CD8-positive, alpha-beta memory T cell (primary cell): Measurements from ENCODE around the gene MYO7B. TPM values are rescaled to one million over a fixed set of nuclear protein-coding genes. Genes with fewer than 3 reads are reported as not detected.
"Not testable (repeated sequence)": the region's sequence is repeated elsewhere in the genome, so short reads cannot be mapped to it uniquely, and the experiment has no call there.

ENCODE experiments used
- CTCF ChIA-PET: fragments of 350-600 bp; sonication (Branson Sonifier 250); formaldehyde crosslinking; loops from one replicate; lab custom pipeline; 2021; ENCODE audit warnings: antibody characterized with exemption; lab: Charles Lee
- POLR2A ChIA-PET: fragments of 350-600 bp; sonication (Branson Sonifier 250); formaldehyde crosslinking; loops from one replicate; lab custom pipeline; 2021; ENCODE audit warnings: antibody characterized with exemption; lab: Charles Lee
- DNase-seq, 5 donors: peaks; one replicate each; pipeline versions ENCODE4 v3.0.0 to v3.0.0-alpha.2; 2020 to 2022; ENCODE audit warnings: mixed read lengths in 1 of 5
- H3K27ac ChIP-seq: one replicate; pipeline ENCODE4 v1.7.0; 2013; ENCODE audit warnings: low read depth, mild to moderate bottlenecking, low read length, moderate library complexity
- H3K27me3 ChIP-seq: 2 replicates; pipeline ENCODE4 v1.7.0; 2013; ENCODE audit warnings: low read length, mild to moderate bottlenecking; ENCODE audit not compliant: insufficient read depth, poor library complexity, severe bottlenecking
- H3K36me3 ChIP-seq: 2 replicates; pipeline ENCODE4 v1.7.0; 2013; ENCODE audit warnings: mild to moderate bottlenecking, low read length, moderate library complexity; ENCODE audit not compliant: insufficient read depth
- H3K4me1 ChIP-seq: 2 replicates; pipeline ENCODE4 v1.7.0; 2013; ENCODE audit warnings: mild to moderate bottlenecking, low read length, moderate library complexity; ENCODE audit not compliant: insufficient read depth
- H3K4me3 ChIP-seq: 2 replicates; pipeline ENCODE4 v1.7.0; 2013; ENCODE audit warnings: mild to moderate bottlenecking, low read length
- H3K9me3 ChIP-seq: 2 replicates; pipeline ENCODE4 v1.7.0; 2013; ENCODE audit warnings: mild to moderate bottlenecking, low read length
- H3K27ac Mint-ChIP-seq, 8 donors: one replicate each; pipeline ENCODE4 v1.8.0; 2020 to 2021; ENCODE audit warnings: mixed read lengths in 8 of 8, mild to moderate bottlenecking in 6 of 8, inconsistent platforms in 3 of 8, moderate library complexity in 3 of 8
- H3K27me3 Mint-ChIP-seq, 2 donors: one replicate each; pipeline ENCODE4 v1.8.0; 2020 to 2021; ENCODE audit warnings: mixed read lengths in 2 of 2, mild to moderate bottlenecking in 1 of 2, moderate library complexity in 1 of 2
- H3K36me3 Mint-ChIP-seq, 3 donors: one replicate each; pipeline ENCODE4 v1.8.0; 2020 to 2021; ENCODE audit warnings: mixed read lengths in 3 of 3, inconsistent platforms in 1 of 3, mild to moderate bottlenecking in 1 of 3
- H3K4me1 Mint-ChIP-seq, 3 donors: one replicate each; pipeline ENCODE4 v1.8.0; 2020 to 2021; ENCODE audit warnings: mixed read lengths in 3 of 3, inconsistent platforms in 1 of 3, mild to moderate bottlenecking in 1 of 3
- H3K4me3 Mint-ChIP-seq, 7 donors: one replicate each; pipeline ENCODE4 v1.8.0; 2020 to 2021; ENCODE audit warnings: mixed read lengths in 7 of 7, mild to moderate bottlenecking in 6 of 7, moderate library complexity in 4 of 7, inconsistent platforms in 2 of 7
- H3K9me3 Mint-ChIP-seq, 5 donors: one replicate each; pipeline ENCODE4 v1.8.0; 2020 to 2022; ENCODE audit warnings: mixed read lengths in 5 of 5, mild to moderate bottlenecking in 3 of 5, moderate library complexity in 2 of 5, inconsistent platforms in 1 of 5
- polyA plus RNA-seq: library from polyadenylated mRNA; unstranded; fragments of 300-500 nt; fragmentation: Illumina TruSeq; gene quantifications from one replicate; pipeline ENCODE4 v1.2.3, GENCODE V29; 2021
- total RNA-seq, 2 experiments: library from RNA; stranded (reverse); gene quantifications; one replicate each; pipeline ENCODE4 v1.2.3, GENCODE V29; 2021

The MYO7B gene
- total and polyA plus RNA-seq, 3 experiments from 2014 or later: not detected

DNA sequence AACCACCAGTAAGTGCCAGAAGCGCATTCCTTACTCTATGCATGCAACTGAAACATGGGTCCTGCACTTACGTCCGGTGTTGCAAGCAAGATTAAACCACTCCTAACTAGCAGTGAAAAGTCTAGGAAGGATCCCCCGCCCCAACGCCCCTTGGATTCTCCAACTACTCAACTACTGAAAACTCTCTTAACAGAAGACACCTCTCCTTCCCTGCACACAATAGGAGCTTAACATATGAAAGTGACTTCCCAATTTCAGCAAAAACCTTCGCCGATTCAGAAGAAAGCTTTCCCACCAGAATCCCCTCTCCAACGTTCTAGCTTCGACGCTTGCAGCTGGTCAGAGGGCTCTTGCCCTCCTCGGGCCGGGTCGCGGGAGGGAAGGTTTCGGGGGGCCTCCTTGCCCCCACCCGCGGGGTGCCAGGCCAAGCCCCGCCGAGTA, 9.8 kb upstream of the MYO7B start:
- Mint-ChIP-seq H3K4me3 (peak overlapping the region; percentile 91 to 97 (median 93)), H3K27me3 (no peaks in the 10 kb centered on the region), H3K9me3 (no peaks in the 10 kb centered on the region), H3K4me1 (peaks cover 36 to 55% (median 52%) of the 10 kb centered on the region in 3 donors), H3K36me3 (peaks cover 4 to 40% (median 4%) of the 10 kb centered on the region in 3 donors), H3K27ac (peak overlapping the region; percentile 97 to 99 (median 98))
- ChIA-PET CTCF (interaction anchor here (1.4 to 1.7 kb wide), 3 partner anchors 11 to 110 kb away, joined by 3 to 5 read pairs (median 4); no protein-coding TSS in a partner anchor), POLR2A (interaction anchor here (0.6 to 1.3 kb wide), 4 partner anchors 8 to 502 kb away, joined by 3 to 11 read pairs (median 4); partner anchors contain the start of genes SAP130 and SFT2D3)
- no peaks in the 10 kb centered on the region for H3K9me3 ChIP-seq
- H3K36me3 ChIP-seq: no peaks in the 10 kb centered on the region
- peak in 1 of 5 donors; percentile 6 for DNase-seq
- peaks cover 19% of the 10 kb centered on the region for H3K4me1 ChIP-seq
- no peaks in the 10 kb centered on the region for H3K27me3 ChIP-seq
- peak overlapping the region; percentile 84 for H3K27ac ChIP-seq
- peak overlapping the region; percentile 90 for H3K4me3 ChIP-seq

DNA sequence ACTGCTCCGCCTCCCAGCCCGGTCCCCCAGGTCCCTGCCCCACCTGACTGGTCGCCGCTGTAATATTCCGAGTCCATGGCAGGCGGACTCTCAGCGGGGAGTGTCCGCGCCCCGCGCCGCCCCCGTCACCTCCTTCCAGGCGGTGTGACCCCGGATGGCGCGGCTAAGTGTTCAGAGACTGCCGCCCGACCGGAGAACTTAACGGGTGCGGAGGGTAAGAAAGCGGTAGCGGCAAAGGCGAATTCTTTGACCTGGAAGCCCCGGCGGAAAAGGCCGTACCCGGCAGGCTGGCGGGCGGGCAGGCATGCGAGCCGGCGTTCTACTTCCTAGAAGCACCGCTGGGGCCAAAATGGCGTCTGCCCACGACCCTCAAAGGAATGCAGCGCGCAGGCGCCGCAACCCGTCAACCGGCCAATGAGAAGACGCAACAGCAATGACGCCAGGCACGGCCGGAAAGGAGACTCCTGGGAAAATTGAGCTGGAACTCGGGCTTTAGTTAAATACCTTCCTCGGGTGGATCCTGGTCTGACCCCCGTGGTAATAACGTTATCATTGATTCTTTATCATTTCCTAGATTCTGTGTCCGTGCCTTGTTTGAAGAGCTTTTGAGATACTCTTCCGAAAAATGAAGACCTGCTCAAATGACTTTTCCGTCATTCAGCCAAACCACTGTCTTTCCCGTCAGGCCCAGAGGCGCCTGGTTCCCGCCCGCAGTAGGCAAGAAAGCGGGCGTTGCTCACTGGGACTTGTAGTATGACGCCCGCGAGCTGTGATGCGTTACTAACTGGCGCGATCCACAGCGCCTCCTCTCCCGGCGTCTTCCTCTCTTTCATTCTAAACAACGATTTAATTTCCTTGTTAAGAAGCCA, 9.1 kb upstream of the MYO7B start, which contains the start of gene IWS1:
Gene IWS1, minus strand, starts transcription at position 358 of the 869 bp plus-strand sequence. Its CDS starts 281 bp downstream, at position 77.
- H3K4me3 ChIP-seq: peak within 1 kb of the TSS; percentile 90
- H3K27ac ChIP-seq: peak within 1 kb of the TSS; percentile 84
- Mint-ChIP-seq H3K27ac (peak within 1 kb of the TSS; percentile 97 to 99 (median 99)), H3K4me3 (peak within 1 kb of the TSS; percentile 91 to 97 (median 93)), H3K4me1 (peaks cover 36 to 52% (median 51%) of the 10 kb centered on the region in 3 donors), H3K9me3 (no peaks in the 10 kb centered on the region), H3K36me3 (peaks cover 4 to 36% (median 4%) of the 10 kb centered on the region in 3 donors), H3K27me3 (no peaks in the 10 kb centered on the region)
- peak; percentile 87 to 95 (median 93) for DNase-seq
- no peaks in the 10 kb centered on the region for H3K27me3 ChIP-seq
- CTCF ChIA-PET: interaction anchor here (1.2 to 1.7 kb wide), 4 partner anchors 12 to 126 kb away, joined by 3 to 5 read pairs (median 4); no protein-coding TSS in a partner anchor
- H3K9me3 ChIP-seq: no peaks in the 10 kb centered on the region
- POLR2A ChIA-PET: interaction anchor here (0.6 to 1.3 kb wide), 6 partner anchors 8 to 502 kb away, joined by 3 to 11 read pairs (median 4); partner anchors contain the start of genes SAP130 and SFT2D3
- no peaks in the 10 kb centered on the region for H3K36me3 ChIP-seq
- H3K4me1 ChIP-seq: peaks cover 19% of the 10 kb centered on the region

DNA sequence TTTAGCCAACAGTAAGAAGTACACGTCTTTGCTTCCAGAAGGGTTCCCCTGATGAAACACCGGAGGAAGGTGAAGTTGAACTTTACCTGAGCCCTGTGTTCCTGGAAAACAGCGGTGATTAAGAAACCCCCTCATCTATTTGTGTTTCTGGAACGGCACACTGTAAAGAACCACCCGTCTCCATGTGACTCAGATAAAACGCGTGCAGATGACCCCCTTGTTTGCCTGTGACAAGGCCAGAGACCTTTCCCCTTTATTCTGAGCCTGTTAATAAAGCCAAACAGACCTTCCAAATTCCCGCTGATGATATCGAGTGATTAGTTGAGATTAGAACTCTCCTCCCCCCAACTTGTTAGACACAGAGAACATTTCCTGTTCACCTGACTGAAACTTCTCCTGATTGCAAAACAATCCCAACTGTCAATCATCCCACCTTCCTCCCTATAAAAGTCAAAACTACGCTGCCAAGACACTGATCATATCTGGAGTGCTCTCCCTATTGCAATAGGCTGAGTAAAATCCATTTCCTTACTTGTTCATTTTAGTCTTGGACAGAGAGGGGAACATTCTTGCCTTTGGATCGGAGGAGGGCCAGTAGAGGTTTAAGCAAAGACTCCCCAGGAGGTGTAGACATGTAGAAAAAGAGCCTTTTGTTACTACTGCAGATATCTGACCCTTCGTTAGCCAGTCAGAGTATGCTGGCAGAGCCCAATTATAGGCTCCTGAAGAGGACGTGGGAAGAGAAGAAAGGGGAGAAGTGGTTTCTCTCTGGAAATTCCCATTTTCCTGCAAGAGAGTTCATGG, 8.3 kb upstream of the MYO7B start:
- Histone ChIP-seq H3K4me3 (peak overlapping the region; percentile 90), H3K4me1 (peaks cover 19% of the 10 kb centered on the region), H3K27me3 (no peaks in the 10 kb centered on the region), H3K27ac (peak overlapping the region; percentile 84), H3K9me3 (no peaks in the 10 kb centered on the region), H3K36me3 (no peaks in the 10 kb centered on the region)
- Mint-ChIP-seq H3K9me3 (no peaks in the 10 kb centered on the region), H3K4me3 (peak overlapping the region; percentile 91 to 97 (median 93)), H3K27ac (peak overlapping the region; percentile 97 to 99 (median 99)), H3K27me3 (no peaks in the 10 kb centered on the region), H3K4me1 (peaks cover 33 to 44% (median 43%) of the 10 kb centered on the region in 3 donors), H3K36me3 (peaks cover 4 to 28% (median 4%) of the 10 kb centered on the region in 3 donors)
- ChIA-PET POLR2A (interaction anchor here (0.7 to 1.3 kb wide), 5 partner anchors 9 to 501 kb away, joined by 3 to 11 read pairs (median 3); partner anchors contain the start of genes SAP130 and SFT2D3), CTCF (interaction anchor here (1.2 to 1.5 kb wide), 2 partner anchors 13 to 125 kb away, joined by 3 to 5 read pairs; no protein-coding TSS in a partner anchor)
- DNase-seq: no peak

DNA sequence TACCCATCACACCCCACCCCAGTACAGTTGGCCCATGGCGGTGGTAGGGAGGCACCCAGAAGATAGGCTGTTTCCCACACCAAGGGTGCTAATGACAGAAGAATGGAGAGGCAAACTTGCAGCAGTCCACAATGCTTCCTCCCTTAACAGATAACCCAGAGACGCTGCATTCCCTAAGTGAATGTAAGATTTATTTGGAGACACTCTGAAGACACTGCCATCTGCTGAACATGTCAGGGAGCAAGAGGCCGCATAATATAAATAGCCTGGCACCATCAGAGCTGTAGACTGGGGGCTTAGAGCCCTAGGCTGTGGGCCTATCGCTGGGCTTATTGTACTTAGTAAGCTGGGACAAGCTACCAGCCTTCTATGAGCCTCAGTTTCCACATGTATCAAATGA, 7.0 kb upstream of the MYO7B start:
- POLR2A ChIA-PET: no interaction called here

DNA sequence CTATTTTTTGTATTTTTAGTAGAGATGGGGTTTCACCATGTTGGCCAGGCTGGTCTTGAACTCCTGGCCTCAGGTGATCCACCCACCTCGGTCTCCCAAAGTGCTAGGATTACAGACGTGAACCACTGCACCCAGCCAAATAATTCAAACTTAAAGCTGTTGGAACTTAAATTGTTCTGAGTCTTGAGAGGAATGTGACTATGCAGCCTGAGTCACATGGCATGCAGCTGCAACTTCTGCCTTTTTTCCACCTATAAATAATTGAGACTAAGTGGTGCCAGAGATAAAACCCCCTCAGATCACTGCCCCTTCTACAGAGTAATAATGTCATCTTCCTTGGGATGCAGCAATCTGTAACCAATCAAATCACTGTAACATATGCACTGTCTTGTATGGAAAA, 6.1 kb upstream of the MYO7B start:
- H3K27me3 Mint-ChIP-seq, H3K27me3 ChIP-seq, H3K9me3 ChIP-seq, H3K4me3 ChIP-seq, H3K9me3 Mint-ChIP-seq, H3K27ac ChIP-seq, DNase-seq, POLR2A ChIA-PET, H3K36me3 ChIP-seq: not testable (repeated sequence)
- Mint-ChIP-seq H3K36me3 (peaks cover 2 to 16% (median 4%) of the 10 kb centered on the region in 3 donors), H3K27ac (peak overlapping the region in 3 of 8 donors; percentile 17 to 54 (median 48)), H3K4me1 (peaks cover 19 to 26% (median 23%) of the 10 kb centered on the region in 3 donors), H3K4me3 (peak overlapping the region in 1 of 7 donors; percentile 13)
- peaks cover 13% of the 10 kb centered on the region for H3K4me1 ChIP-seq
- CTCF ChIA-PET: interaction anchor here (1.1 kb wide), 1 partner anchor 50 kb away, joined by 3 read pairs; no protein-coding TSS in a partner anchor

More for the DNA sequence above, 7.0 kb upstream of the MYO7B start:
- CTCF ChIA-PET: no interaction called here
- Mint-ChIP-seq H3K27me3 (peaks cover 0 to 4% of the 10 kb centered on the region in 2 donors), H3K4me3 (peak overlapping the region in 1 of 7 donors; percentile 91), H3K4me1 (peaks cover 26 to 34% (median 31%) of the 10 kb centered on the region in 3 donors), H3K36me3 (peaks cover 4 to 19% (median 4%) of the 10 kb centered on the region in 3 donors), H3K9me3 (no peaks in the 10 kb centered on the region), H3K27ac (peak overlapping the region in 5 of 8 donors; percentile 4 to 99 (median 97))
- Histone ChIP-seq H3K27ac (no peak overlapping the region), H3K4me1 (peaks cover 15% of the 10 kb centered on the region), H3K9me3 (no peaks in the 10 kb centered on the region), H3K4me3 (no peak overlapping the region), H3K27me3 (no peaks in the 10 kb centered on the region), H3K36me3 (no peaks in the 10 kb centered on the region)
- no peak for DNase-seq

DNA sequence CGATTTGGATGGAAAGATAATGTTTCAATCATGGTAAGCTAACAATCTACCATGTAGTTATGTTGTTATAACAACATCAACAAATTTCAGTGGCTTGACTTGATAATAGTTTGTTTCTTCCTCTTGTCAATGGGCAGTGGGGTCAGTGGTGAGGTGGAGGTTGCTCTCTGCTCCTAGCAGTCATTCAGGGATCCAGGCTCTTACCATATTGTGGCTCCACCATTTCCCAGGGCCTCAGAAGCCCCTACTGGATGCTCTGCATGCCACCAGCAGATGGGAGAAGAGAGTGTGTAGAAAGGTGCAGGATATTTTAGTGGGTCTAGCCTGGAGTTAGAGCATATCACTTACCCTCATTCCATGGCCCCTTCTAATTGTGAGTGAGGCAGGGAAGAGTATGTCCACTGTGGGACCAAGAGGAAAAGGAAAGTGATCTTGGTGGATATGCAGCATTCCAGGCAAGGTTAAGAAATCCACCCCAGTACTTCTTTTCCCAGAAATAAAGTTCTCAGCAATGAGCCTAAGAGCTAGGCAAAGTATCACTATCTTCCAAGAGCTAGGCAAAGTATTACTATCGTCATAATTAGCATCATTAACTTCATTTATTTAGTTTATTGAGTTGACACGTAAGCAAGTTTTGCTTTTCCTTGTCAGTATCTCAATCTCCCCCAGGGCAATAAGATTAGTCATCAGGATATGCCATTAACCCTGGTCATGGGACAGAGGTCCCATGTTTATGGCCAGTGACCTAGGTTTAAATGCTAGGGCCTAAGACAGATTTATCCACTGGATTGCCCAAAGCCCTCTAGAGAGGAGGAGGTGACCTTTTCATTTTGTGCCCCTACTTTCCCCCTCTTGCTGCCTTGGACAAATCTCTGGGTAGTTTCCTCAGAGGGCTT, 5.0 kb upstream of the MYO7B start:
- H3K9me3 Mint-ChIP-seq: no peaks in the 10 kb centered on the region
- no peak overlapping the region for H3K4me3 ChIP-seq
- ChIA-PET CTCF (interaction anchor here (1.1 kb wide), 1 partner anchor 51 kb away, joined by 3 read pairs; no protein-coding TSS in a partner anchor), POLR2A (no interaction called here)
- peak overlapping the region in 2 of 8 donors; percentile 9 to 48 for H3K27ac Mint-ChIP-seq
- no peaks in the 10 kb centered on the region for H3K36me3 ChIP-seq
- peaks cover 8% of the 10 kb centered on the region for H3K4me1 ChIP-seq
- H3K4me3 Mint-ChIP-seq: peak overlapping the region in 1 of 7 donors; percentile 18
- DNase-seq: no peak
- H3K27me3 ChIP-seq: no peaks in the 10 kb centered on the region
- H3K4me1 Mint-ChIP-seq: peaks cover 14 to 18% (median 18%) of the 10 kb centered on the region in 3 donors
- H3K36me3 Mint-ChIP-seq: peaks cover 2 to 13% (median 4%) of the 10 kb centered on the region in 3 donors
- H3K27ac ChIP-seq: no peak overlapping the region
- H3K27me3 Mint-ChIP-seq: peaks cover 8 to 9% of the 10 kb centered on the region in 2 donors
- H3K9me3 ChIP-seq: no peaks in the 10 kb centered on the region
